Measurements from ENCODE around the gene IL16.

IL16 gene

GRCh38 chr15:81223346-81223971, 26.8 kb downstream of the IL16 start:
- no peak overlapping the region for H3K27ac ChIP-seq (replicated peaks)
- TF ChIP-seq GABPA (IDR thresholded peaks at IDR 0.05; ENCODE audit: low read depth): no peak
- TF ChIP-seq, protein P1, sequence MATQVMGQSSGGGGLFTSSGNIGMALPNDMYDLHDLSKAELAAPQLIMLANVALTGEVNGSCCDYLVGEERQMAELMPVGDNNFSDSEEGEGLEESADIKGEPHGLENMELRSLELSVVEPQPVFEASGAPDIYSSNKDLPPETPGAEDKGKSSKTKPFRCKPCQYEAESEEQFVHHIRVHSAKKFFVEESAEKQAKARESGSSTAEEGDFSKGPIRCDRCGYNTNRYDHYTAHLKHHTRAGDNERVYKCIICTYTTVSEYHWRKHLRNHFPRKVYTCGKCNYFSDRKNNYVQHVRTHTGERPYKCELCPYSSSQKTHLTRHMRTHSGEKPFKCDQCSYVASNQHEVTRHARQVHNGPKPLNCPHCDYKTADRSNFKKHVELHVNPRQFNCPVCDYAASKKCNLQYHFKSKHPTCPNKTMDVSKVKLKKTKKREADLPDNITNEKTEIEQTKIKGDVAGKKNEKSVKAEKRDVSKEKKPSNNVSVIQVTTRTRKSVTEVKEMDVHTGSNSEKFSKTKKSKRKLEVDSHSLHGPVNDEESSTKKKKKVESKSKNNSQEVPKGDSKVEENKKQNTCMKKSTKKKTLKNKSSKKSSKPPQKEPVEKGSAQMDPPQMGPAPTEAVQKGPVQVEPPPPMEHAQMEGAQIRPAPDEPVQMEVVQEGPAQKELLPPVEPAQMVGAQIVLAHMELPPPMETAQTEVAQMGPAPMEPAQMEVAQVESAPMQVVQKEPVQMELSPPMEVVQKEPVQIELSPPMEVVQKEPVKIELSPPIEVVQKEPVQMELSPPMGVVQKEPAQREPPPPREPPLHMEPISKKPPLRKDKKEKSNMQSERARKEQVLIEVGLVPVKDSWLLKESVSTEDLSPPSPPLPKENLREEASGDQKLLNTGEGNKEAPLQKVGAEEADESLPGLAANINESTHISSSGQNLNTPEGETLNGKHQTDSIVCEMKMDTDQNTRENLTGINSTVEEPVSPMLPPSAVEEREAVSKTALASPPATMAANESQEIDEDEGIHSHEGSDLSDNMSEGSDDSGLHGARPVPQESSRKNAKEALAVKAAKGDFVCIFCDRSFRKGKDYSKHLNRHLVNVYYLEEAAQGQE (IDR thresholded peaks at IDR 0.05; ENCODE audit: insufficient replicate concordance, low read depth): no peak
- TF ChIP-seq CTCF (IDR thresholded peaks at IDR 0.05; ENCODE audit: insufficient read depth, low read length): no peak
- TF ChIP-seq SPI1 (IDR thresholded peaks at IDR 0.05; ENCODE audit: borderline replicate concordance, low read depth): no peak
- no peak for TF ChIP-seq POLR2AphosphoS5 (IDR thresholded peaks at IDR 0.05; ENCODE audit: low read depth)
- no peaks in the 10 kb centered on the region for H3K27me3 ChIP-seq (ENCODE audit: insufficient read depth, poor library complexity, severe bottlenecking)
- DNase-seq (ENCODE audit: low read depth in 1 of 2, low spot score in 1 of 2): no peak
- no peak overlapping the region for H3K4me3 ChIP-seq (replicated peaks; ENCODE audit: insufficient read depth, low read length)

- no peak for TF ChIP-seq CTCF (IDR thresholded peaks at IDR 0.05; ENCODE audit: insufficient read depth, low read length)
- no peak for TF ChIP-seq SPI1 (IDR thresholded peaks at IDR 0.05; ENCODE audit: borderline replicate concordance, low read depth)
- no peaks in the 10 kb centered on the region for H3K27me3 ChIP-seq (ENCODE audit: insufficient read depth, poor library complexity, severe bottlenecking)
- no peak for DNase-seq (ENCODE audit: low read depth in 1 of 2, low spot score in 1 of 2)
- no peak overlapping the region for H3K4me3 ChIP-seq (replicated peaks; ENCODE audit: insufficient read depth, low read length)
- no peak overlapping the region for H3K27ac ChIP-seq (replicated peaks)
Measured at GRCh38 chr15:81224232-81224631, 27.6 kb downstream of the IL16 start.

DNA sequence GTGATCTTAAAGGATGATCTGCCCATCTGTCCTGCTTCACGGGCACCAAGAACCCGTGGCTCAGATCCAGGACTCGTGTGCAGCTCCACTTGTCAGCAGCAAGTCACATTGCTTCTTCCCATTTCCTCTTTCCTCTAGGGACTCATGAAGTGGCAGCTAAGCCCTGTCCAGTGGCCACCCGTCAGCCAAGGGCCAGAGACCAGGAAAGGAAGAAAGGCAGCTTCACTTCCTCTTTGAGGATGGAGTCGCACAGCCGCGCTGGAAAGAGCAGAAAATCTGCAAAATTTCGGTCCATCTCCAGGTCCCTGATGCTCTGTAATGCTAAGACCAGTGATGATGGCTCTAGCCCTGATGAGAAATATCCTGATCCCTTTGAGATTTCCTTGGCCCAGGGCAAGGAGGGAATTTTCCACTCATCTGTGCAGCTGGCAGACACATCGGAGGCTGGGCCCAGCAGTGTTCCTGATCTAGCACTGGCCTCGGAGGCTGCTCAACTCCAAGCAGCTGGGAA, 28.5 kb downstream of the IL16 start:
- no peaks in the 10 kb centered on the region for H3K27me3 ChIP-seq (ENCODE audit: insufficient read depth, poor library complexity, severe bottlenecking)
- no peak for DNase-seq (ENCODE audit: low read depth in 1 of 2, low spot score in 1 of 2)
- TF ChIP-seq GABPA (IDR thresholded peaks at IDR 0.05; ENCODE audit: low read depth): no peak
- TF ChIP-seq, protein P1 (IDR thresholded peaks at IDR 0.05; ENCODE audit: insufficient replicate concordance, low read depth): no peak
- no peak for TF ChIP-seq POLR2AphosphoS5 (IDR thresholded peaks at IDR 0.05; ENCODE audit: low read depth)
- TF ChIP-seq CTCF (IDR thresholded peaks at IDR 0.05; ENCODE audit: insufficient read depth, low read length): no peak
- TF ChIP-seq SPI1 (IDR thresholded peaks at IDR 0.05; ENCODE audit: borderline replicate concordance, low read depth): peak; percentile 33; the same call in 1 of the 2 replicates
- H3K27ac ChIP-seq (replicated peaks): no peak overlapping the region
- no peak overlapping the region for H3K4me3 ChIP-seq (replicated peaks; ENCODE audit: insufficient read depth, low read length)

DNA sequence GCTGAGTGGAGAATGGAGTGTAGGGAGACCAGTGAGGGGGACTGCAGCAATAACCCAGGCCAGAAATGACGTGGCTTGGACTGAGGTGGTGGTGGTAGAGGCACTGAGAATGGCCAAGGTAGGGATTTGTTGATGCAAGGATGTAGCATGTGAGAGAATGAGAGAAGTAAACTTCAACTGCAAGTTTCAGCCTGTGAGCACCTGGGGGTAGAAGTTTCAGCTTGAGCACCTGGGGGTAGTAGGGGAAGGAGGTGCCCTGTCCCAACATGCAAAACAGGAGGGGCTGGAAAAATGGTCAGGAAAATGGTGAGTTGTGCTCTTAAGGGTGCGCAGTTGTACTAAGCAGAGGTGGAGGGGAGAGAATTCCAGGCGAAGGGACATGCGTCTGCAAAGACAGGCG, 31.0 kb downstream of the IL16 start:
- no peak for DNase-seq (ENCODE audit: low read depth in 1 of 2, low spot score in 1 of 2)
- H3K27ac ChIP-seq (replicated peaks): no peak overlapping the region
- H3K4me3 ChIP-seq (replicated peaks; ENCODE audit: insufficient read depth, low read length): no peak overlapping the region
- TF ChIP-seq, protein P1 (IDR thresholded peaks at IDR 0.05; ENCODE audit: insufficient replicate concordance, low read depth): no peak
- TF ChIP-seq GABPA (IDR thresholded peaks at IDR 0.05; ENCODE audit: low read depth): no peak
- no peak for TF ChIP-seq SPI1 (IDR thresholded peaks at IDR 0.05; ENCODE audit: borderline replicate concordance, low read depth)
- no peak for TF ChIP-seq CTCF (IDR thresholded peaks at IDR 0.05; ENCODE audit: insufficient read depth, low read length)
- no peak for TF ChIP-seq POLR2AphosphoS5 (IDR thresholded peaks at IDR 0.05; ENCODE audit: low read depth)
- no peaks in the 10 kb centered on the region for H3K27me3 ChIP-seq (ENCODE audit: insufficient read depth, poor library complexity, severe bottlenecking)

All from HL-60 (cell line).